OCI-LY7 (cell line): ENCODE measurements around the gene SUV39H1. TPM values are rescaled to one million over a fixed set of nuclear protein-coding genes. Genes with fewer than 3 reads are reported as not detected.
A peak's percentile ranks its signal among the peaks of the same experiment; 100 is the strongest.

Experiments used
- BruUV-seq: library from RNA; stranded (reverse); fragments of 400-500 nt; replicated peaks from 2 replicates; lab custom pipeline; 2021; lab: Mats Ljungman, UMichigan
- CTCF ChIA-PET: fragments of 300-600 bp; sonication (Branson Sonifier 250); formaldehyde crosslinking; loops from one replicate; lab custom pipeline; 2022; ENCODE audit warnings: antibody characterized with exemption; ENCODE audit not compliant: unreplicated experiment; lab: Charles Lee
- POLR2A ChIA-PET: fragments of 300-600 bp; sonication (Branson Sonifier 250); formaldehyde crosslinking; loops from one replicate; lab custom pipeline; 2022; ENCODE audit warnings: antibody characterized with exemption; lab: Charles Lee
- DNase-seq: peaks from one replicate; pipeline ENCODE4 v3.0.0-alpha.2; 2015; ENCODE audit warnings: low spot score
- H2AFZ ChIP-seq: fragments of 200-600 bp; sonication (generic), shearing (Covaris generic); 2 replicates; pipeline ENCODE4 v1.6.1; 2014; ENCODE audit warnings: mild to moderate bottlenecking, antibody characterized with exemption, low read length, moderate library complexity
- H3K27ac ChIP-seq: fragments of 200-600 bp; sonication (generic); 2 replicates; pipeline ENCODE4 v1.5.1; 2014; ENCODE audit warnings: mixed run types, low read depth, mild to moderate bottlenecking, moderate library complexity, low read length, inconsistent platforms; ENCODE audit not compliant: poor library complexity, severe bottlenecking
- H3K36me3 ChIP-seq: fragments of 200-600 bp; sonication (generic); 2 replicates; pipeline ENCODE4 v1.6.1; 2014; ENCODE audit warnings: mild to moderate bottlenecking, antibody characterized with exemption, low read length, moderate library complexity, mixed read lengths; ENCODE audit not compliant: insufficient read depth
- H3K4me1 ChIP-seq: fragments of 200-600 bp; sonication (generic); 2 replicates; pipeline ENCODE4 v1.5.1; 2014; ENCODE audit warnings: mild to moderate bottlenecking, low read length; ENCODE audit not compliant: insufficient read depth, poor library complexity, severe bottlenecking
- H3K4me2 ChIP-seq: fragments of 200-600 bp; sonication (generic); 2 replicates; pipeline ENCODE4 v1.6.1; 2014; ENCODE audit warnings: mild to moderate bottlenecking, low read length
- H3K4me3 ChIP-seq: fragments of 200-600 bp; sonication (generic); 2 replicates; pipeline ENCODE4 v1.5.1; 2014; ENCODE audit warnings: mild to moderate bottlenecking, low read depth, low read length; ENCODE audit not compliant: poor library complexity, severe bottlenecking
- H3K79me2 ChIP-seq: fragments of 200-600 bp; sonication (generic); 2 replicates; pipeline ENCODE4 v1.6.1; 2016; ENCODE audit warnings: low read depth, mild to moderate bottlenecking, low read length, moderate library complexity, mixed read lengths; ENCODE audit not compliant: insufficient read depth
- H3K9me2 ChIP-seq: fragments of 200-600 bp; sonication (generic); 2 replicates; pipeline ENCODE4 v1.6.1; 2016; ENCODE audit warnings: mild to moderate bottlenecking, low read length, mixed read lengths; ENCODE audit not compliant: insufficient read depth
- H3K9me3 ChIP-seq: fragments of 200-600 bp; sonication (generic); 2 replicates; pipeline ENCODE4 v1.6.1; 2014; ENCODE audit warnings: mild to moderate bottlenecking, mixed run types, low read length, mixed read lengths
- H4K20me1 ChIP-seq: fragments of 200-600 bp; sonication (generic); 2 replicates; pipeline ENCODE4 v1.6.1; 2014; ENCODE audit warnings: mild to moderate bottlenecking, antibody characterized with exemption, low read length, moderate library complexity, mixed read lengths; ENCODE audit not compliant: insufficient read depth
- EZH2phosphoT487 ChIP-seq: fragments of 200-600 bp; sonication (generic); IDR thresholded peaks from 2 replicates; pipeline ENCODE4 v1.6.1; 2018; ENCODE audit warnings: low read depth, borderline replicate concordance, mild to moderate bottlenecking, mixed run types, antibody characterized with exemption, low read length, moderate library complexity, mixed read lengths
- intact Hi-C: fragments of 100-400 bp; cut with micrococcal nuclease; formaldehyde crosslinking; loops from one replicate; pipeline ENCODE4 v1.10.0; 2022; ENCODE audit not compliant: unreplicated experiment
- total RNA-seq, 2 experiments: library from RNA; depleted of rRNA in 1 of 2; stranded (reverse); fragments of >200 nt in 1 of 2; shearing (Covaris generic) in 1 of 2; gene quantifications; 2 replicates each; pipeline ENCODE4 v1.2.3, GENCODE V29; 2014 to 2022
- TF ChIP-seq, protein P1 (sequence below): fragments of 200-600 bp; sonication (generic); conservative IDR thresholded peaks from 2 replicates; pipeline ENCODE4 v1.5.1; 2014; ENCODE audit warnings: mild to moderate bottlenecking, antibody characterized with exemption, low read length, moderate library complexity, mixed read lengths

SUV39H1 gene
- total RNA-seq, 2 experiments from 2014 or later, result 27.0 to 34.2 TPM

DNA sequence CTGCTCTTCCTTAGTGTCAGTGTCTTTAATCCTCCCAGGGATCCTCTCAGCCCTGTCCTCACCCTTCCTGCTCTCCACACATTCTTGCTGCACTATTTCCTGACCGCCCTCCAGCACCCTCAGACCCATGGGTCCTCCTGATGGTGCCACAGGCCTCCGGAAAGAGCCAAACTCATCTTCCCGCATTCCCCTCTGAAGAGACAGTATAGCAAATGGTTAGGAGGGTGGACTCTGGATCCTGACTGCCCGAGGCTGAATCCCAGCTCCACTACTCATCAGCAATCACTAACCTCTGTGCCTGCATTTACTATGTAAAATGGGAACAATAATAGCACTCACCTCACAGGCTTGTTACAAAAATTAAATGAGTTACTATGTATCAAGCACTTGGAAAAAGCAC, 6.2 kb downstream of the SUV39H1 start:
- CTCF ChIA-PET, result no interaction called here

DNA sequence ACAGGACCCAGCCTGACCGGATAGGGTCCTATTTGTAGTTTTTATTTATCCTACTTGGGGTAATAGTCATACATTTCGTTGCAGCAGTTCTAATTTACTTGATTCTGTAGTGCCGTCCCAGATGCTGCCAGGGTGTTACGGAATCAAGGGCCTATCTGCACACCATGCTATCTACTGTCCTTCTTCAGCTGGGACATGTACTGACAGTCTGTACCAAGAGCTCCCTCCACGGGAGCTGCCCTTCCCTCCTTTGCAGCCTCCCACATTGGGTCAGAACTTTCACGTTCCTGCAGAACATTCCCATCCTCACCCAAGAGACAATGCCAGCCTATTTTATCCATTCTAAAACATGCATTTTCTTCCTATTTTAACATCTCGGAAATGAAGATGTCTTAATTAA, 6.7 kb downstream of the SUV39H1 start:
- Histone ChIP-seq H3K4me3 (no peak overlapping the region), H3K79me2 (peaks cover 25% of the 10 kb centered on the region), H3K4me1 (peaks cover 8% of the 10 kb centered on the region), H3K9me3 (no peaks in the 10 kb centered on the region), H3K9me2 (no peaks in the 10 kb centered on the region), H4K20me1 (no peaks in the 10 kb centered on the region), H3K36me3 (peaks cover 94% of the 10 kb centered on the region), H3K27ac (no peak overlapping the region), H3K4me2 (no peak overlapping the region), H2AFZ (no peak overlapping the region)
- no peak for DNase-seq
- intact Hi-C loops, result no loop called here
- ChIA-PET CTCF (interaction anchor here (0.6 kb wide), 1 partner anchor 17 kb away, joined by 5 read pairs; no protein-coding TSS in a partner anchor), POLR2A (no interaction called here)
- no TSS peak for BruUV-seq
- TF ChIP-seq, protein P1, sequence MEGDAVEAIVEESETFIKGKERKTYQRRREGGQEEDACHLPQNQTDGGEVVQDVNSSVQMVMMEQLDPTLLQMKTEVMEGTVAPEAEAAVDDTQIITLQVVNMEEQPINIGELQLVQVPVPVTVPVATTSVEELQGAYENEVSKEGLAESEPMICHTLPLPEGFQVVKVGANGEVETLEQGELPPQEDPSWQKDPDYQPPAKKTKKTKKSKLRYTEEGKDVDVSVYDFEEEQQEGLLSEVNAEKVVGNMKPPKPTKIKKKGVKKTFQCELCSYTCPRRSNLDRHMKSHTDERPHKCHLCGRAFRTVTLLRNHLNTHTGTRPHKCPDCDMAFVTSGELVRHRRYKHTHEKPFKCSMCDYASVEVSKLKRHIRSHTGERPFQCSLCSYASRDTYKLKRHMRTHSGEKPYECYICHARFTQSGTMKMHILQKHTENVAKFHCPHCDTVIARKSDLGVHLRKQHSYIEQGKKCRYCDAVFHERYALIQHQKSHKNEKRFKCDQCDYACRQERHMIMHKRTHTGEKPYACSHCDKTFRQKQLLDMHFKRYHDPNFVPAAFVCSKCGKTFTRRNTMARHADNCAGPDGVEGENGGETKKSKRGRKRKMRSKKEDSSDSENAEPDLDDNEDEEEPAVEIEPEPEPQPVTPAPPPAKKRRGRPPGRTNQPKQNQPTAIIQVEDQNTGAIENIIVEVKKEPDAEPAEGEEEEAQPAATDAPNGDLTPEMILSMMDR, result no peak
- TF ChIP-seq EZH2phosphoT487, result no peak

More for the DNA sequence above, 6.2 kb downstream of the SUV39H1 start:
- intact Hi-C loops, result no loop called here
- Histone ChIP-seq H3K4me2 (no peak overlapping the region), H3K27ac (no peak overlapping the region), H3K36me3 (peaks cover 89% of the 10 kb centered on the region), H3K4me3 (no peak overlapping the region), H2AFZ (no peak overlapping the region), H3K4me1 (peaks cover 11% of the 10 kb centered on the region), H3K79me2 (peaks cover 30% of the 10 kb centered on the region), H3K9me3 (no peaks in the 10 kb centered on the region), H3K9me2 (no peaks in the 10 kb centered on the region), H4K20me1 (no peaks in the 10 kb centered on the region)
- POLR2A ChIA-PET, result no interaction called here
- TF ChIP-seq, protein P1, result no peak
- no peak for TF ChIP-seq EZH2phosphoT487
- no peak for DNase-seq
- BruUV-seq, result no TSS peak

DNA sequence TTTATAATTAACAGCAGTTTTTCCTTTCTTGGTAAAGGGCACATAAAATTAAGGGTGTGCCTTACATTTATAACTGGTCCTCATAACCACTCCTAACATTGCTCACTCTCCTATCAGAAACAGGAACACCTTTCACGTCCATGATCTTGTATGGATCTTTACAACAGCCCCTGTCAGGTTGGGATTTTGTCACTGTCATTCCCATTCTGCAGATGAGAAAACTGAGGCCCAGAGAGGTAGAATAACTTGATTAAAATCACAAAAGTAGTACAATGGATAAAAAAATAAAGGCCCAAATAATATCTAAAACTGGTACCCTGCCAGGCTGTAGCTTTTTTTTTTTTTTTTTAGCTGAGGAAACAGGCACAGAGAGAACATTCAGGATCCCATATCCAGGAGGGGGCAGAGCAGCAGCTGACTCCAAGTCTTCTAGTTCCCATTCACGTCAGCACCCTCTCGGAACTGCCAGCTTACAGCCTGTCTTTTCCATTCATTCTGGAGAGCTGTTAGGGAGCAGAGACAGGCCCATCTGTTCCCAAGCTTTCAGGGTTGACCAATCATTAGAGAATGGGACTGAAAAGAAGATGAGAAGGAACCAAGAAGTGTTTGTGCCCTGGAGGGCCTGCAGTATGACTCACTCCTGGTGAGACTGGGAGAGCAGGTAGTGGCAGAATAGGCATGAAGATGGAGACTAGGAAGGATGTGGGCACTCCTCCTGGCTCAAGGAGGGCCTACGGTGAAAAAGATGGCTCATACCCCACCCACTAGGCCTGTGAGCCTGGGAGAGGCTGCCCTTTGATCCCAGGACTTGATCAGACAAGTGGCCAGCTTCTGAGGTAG, 7.3 kb downstream of the SUV39H1 start:
- Histone ChIP-seq H4K20me1 (no peaks in the 10 kb centered on the region), H3K9me2 (no peaks in the 10 kb centered on the region), H3K9me3 (no peaks in the 10 kb centered on the region), H2AFZ (no peak overlapping the region), H3K4me3 (no peak overlapping the region), H3K79me2 (peaks cover 23% of the 10 kb centered on the region; the same call in 1 of the 2 replicates), H3K27ac (no peak overlapping the region), H3K4me2 (no peak overlapping the region), H3K4me1 (peaks cover 8% of the 10 kb centered on the region), H3K36me3 (peaks cover 95% of the 10 kb centered on the region)
- intact Hi-C loops, result no loop called here
- ChIA-PET POLR2A (no interaction called here), CTCF (interaction anchor here (0.6 kb wide), 1 partner anchor 16 kb away, joined by 5 read pairs; no protein-coding TSS in a partner anchor)
- TF ChIP-seq, protein P1, result no peak
- TF ChIP-seq EZH2phosphoT487, result no peak
- DNase-seq, result no peak
- BruUV-seq, result TSS peak; percentile 21
